ENCODE data around the gene APEH.

Gene APEH

DNA sequence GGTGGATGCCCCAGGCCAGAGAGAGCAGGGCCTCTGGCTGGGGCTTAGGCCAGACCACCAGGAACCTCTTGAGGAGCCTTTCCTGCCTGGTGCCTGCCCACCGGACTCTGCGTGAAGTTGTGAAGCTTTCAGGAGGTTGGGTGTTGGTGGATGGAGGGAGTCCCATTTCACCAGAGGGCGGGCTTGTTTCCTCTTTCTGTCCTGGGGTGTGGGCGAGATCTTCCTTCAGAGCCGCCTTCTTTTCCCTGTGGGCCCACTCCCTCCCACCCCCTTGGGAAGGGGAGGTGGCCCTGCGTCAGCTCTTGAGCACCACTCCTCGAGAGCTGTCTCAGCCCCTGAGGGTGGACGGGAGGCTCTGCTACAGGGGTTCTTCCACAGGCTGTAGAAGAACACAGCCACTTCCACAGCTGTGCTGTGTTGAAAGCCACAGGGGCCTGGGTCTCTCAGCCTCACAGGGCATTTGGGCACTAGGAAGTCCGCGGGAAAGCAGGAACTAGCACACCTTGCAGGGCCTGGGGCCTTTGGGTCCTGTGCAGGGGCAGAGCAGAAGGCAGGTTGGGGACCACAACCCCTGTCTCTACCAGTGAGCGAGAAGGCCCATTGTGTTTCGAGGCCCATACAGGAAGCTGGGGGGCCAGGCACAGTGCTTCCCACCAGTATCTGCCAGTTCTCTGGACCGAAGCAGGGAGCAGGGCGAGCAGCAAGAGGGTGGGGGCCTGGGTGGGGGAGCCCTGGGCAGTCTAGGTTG, 43.2 kb downstream of the APEH start:
- H3K4me3 ChIP-seq (ENCODE audit: low read depth, low read length), result no peak overlapping the region

DNA sequence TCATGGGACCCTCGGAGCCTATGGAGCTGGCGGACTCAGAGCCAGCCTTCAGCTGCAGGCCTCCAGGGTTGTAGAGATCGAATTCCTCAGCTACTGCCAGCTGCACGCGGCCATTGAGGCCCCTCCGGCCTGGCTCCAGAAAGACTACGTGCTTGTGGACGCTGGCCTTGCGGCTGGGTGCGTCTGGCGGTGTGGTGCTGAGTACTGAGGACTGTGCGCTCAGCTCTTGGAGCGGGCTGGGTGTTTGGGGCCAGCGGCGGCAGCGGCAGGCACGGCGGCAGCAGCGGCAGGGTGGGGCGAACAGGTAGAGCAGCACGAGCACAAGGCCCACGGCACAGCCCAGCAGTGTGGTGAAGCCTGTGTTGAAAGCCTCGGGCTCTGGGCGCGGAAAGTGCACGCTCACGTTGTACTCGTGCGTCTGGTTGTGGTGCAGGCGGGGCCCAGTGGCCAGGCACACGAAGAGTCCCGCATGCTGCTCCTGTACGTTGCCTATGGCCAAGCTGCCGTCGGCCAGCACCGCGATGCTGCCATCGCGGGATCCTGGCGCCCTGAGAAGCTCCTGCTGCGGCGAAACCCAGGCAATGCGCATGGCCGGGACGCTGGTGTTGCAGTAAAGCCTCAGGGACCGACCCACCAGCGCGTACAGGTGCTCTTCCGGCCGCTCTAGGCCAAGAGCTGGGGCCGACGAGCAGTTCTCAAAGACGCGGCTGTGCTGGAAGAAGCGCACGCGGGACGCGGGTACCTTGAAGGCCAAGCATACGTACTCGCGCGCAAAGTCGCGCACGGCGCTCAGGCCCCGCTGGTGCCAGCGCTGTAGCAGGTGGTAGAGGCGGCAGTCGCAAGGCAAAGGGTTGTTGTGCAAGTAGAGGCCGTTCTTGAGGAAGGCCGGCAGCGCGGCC, 44.1 kb downstream of the APEH start:
- no peak for DNase-seq
- no peaks in the 10 kb centered on the region for H3K27me3 ChIP-seq (replicated peaks)
- TF ChIP-seq, protein P1, sequence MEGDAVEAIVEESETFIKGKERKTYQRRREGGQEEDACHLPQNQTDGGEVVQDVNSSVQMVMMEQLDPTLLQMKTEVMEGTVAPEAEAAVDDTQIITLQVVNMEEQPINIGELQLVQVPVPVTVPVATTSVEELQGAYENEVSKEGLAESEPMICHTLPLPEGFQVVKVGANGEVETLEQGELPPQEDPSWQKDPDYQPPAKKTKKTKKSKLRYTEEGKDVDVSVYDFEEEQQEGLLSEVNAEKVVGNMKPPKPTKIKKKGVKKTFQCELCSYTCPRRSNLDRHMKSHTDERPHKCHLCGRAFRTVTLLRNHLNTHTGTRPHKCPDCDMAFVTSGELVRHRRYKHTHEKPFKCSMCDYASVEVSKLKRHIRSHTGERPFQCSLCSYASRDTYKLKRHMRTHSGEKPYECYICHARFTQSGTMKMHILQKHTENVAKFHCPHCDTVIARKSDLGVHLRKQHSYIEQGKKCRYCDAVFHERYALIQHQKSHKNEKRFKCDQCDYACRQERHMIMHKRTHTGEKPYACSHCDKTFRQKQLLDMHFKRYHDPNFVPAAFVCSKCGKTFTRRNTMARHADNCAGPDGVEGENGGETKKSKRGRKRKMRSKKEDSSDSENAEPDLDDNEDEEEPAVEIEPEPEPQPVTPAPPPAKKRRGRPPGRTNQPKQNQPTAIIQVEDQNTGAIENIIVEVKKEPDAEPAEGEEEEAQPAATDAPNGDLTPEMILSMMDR (IDR thresholded peaks at IDR 0.05; ENCODE audit: low read depth, low read length, missing control alignments), result no peak
- no peak overlapping the region for H3K27ac ChIP-seq
- H3K4me3 ChIP-seq (ENCODE audit: low read depth, low read length), result no peak overlapping the region
- in situ Hi-C loops (cut with HindIII; ENCODE audit: low pct_ligation_motif_present, low sequenced_read_pairs), result no loop called here
- H3K36me3 ChIP-seq (replicated peaks), result peaks cover 22% of the 10 kb centered on the region

More for the DNA sequence above, 43.2 kb downstream of the APEH start:
- no peak for DNase-seq
- TF ChIP-seq, protein P1 (IDR thresholded peaks at IDR 0.05; ENCODE audit: low read depth, low read length, missing control alignments), result no peak
- in situ Hi-C loops (cut with HindIII; ENCODE audit: low pct_ligation_motif_present, low sequenced_read_pairs), result no loop called here
- Histone ChIP-seq H3K27ac (no peak overlapping the region), H3K36me3 (replicated peaks) (peaks cover 18% of the 10 kb centered on the region), H3K27me3 (replicated peaks) (no peaks in the 10 kb centered on the region)

DNA sequence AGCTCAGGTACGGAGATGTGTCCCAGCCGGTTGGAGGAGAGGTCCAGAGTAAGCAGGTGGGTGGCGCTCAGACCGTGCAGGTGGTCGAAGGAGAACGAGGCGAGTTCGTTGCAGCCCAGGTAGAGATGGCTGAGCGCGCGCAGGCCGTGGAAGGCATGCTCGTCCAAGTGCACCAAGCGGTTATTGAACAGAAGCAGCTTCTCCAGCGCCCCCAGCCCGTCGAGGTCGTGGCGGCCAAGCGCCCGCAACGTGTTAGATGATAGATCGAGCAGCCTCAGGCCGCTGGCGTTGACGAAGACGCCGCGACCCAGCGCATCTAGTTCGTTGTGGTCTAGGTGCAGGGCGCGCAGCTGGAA, 44.7 kb downstream of the APEH start:
- no peak for DNase-seq

DNA sequence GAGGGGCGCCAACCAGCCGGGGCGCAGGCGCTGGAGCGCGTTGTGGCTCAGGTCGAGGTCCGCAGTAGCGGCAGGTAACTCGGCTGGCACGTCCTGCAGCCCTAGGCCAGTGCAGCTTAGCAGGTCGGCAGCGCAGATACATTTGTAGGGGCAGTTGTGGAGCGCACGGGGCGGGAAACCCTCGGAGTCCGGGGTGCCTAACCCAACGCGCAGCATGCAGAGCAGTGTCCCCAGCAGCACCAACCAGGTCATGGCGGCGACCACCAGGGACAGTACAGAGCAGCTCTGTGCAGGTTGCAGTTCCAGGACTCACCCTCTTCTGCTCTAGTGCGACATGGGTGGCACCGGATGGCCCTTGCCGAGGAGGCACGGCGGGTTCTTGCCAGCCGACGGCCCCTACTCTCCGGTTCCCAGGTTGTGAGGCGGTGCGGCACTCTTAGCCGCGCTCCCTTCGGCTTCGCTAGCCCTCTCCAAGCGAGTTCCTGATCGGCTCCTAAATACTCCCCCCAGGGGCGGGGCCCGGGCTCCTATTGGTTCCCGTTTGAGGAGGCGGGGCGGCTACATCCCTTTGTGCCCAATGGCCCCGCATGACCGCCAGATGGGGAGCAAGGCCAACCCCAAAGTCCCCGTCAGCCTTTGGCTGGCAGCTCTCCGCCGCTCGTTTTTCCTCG, 45.2 kb downstream of the APEH start, which contains the start of gene AMIGO3:
Gene AMIGO3, minus strand, starts transcription at position 471 of the 671 bp plus-strand sequence. Its CDS starts 219 bp downstream, at position 252.
- peak within 1 kb of the TSS; percentile 53 for H3K4me3 ChIP-seq (ENCODE audit: low read depth, low read length)
- H3K27ac ChIP-seq, result no peak within 1 kb of the TSS
- H3K36me3 ChIP-seq (replicated peaks), result peaks cover 22% of the 10 kb centered on the region
- TF ChIP-seq, protein P1 (IDR thresholded peaks at IDR 0.05; ENCODE audit: low read depth, low read length, missing control alignments), result peak; percentile 64
- peak; percentile 90 for DNase-seq
- in situ Hi-C loops (cut with HindIII; ENCODE audit: low pct_ligation_motif_present, low sequenced_read_pairs), result no loop called here
- no peaks in the 10 kb centered on the region for H3K27me3 ChIP-seq (replicated peaks)

More for the DNA sequence above, 44.7 kb downstream of the APEH start:
- Histone ChIP-seq H3K36me3 (replicated peaks) (peaks cover 22% of the 10 kb centered on the region), H3K4me3 (ENCODE audit: low read depth, low read length) (peak overlapping the region; percentile 53), H3K27ac (no peak overlapping the region), H3K27me3 (replicated peaks) (no peaks in the 10 kb centered on the region)
- TF ChIP-seq, protein P1 (IDR thresholded peaks at IDR 0.05; ENCODE audit: low read depth, low read length, missing control alignments), result no peak
- in situ Hi-C loops (cut with HindIII; ENCODE audit: low pct_ligation_motif_present, low sequenced_read_pairs), result no loop called here

DNA sequence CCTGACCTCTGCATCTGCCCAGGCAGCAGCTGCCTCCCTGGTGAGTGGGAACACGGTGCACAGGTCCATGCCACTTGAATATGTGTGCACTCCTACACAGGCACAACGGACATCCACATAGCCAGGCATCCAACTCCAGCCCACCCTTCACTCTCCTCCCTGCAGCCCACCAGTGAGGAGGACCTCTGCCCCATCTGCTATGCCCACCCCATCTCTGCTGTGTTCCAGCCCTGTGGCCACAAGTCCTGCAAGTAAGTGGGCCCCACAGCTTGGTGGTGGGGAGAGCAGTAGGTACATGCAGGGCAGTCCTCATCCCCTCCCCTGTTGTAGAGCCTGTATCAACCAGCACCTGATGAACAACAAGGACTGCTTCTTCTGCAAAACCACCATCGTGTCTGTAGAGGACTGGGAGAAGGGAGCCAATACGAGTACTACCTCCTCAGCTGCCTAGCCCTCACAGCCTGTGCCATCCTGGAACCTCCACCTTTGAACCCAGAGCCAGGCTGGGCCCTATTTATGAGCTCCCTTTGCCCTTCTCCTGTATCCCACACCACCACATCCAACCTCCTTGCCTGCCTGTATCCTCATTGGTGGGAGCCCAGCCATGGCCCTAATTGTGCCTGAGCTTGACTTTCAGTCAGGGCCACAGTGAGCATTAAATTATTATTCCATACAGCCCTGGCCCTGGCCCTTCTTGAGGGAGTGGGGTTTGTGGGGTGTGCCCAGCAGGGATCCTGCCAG, 46.9 kb downstream of the APEH start:
- TF ChIP-seq, protein P1 (IDR thresholded peaks at IDR 0.05; ENCODE audit: low read depth, low read length, missing control alignments), result no peak
- no peak overlapping the region for H3K4me3 ChIP-seq (ENCODE audit: low read depth, low read length)
- H3K36me3 ChIP-seq (replicated peaks), result peaks cover 22% of the 10 kb centered on the region
- in situ Hi-C loops (cut with HindIII; ENCODE audit: low pct_ligation_motif_present, low sequenced_read_pairs), result no loop called here
- H3K27me3 ChIP-seq (replicated peaks), result no peaks in the 10 kb centered on the region
- H3K27ac ChIP-seq, result no peak overlapping the region
- no peak for DNase-seq
